Glomerular visceral epithelial cell (primary cell): ENCODE results near the gene C16orf96.

Experiments used
- DNase-seq: peaks from one replicate; pipeline ENCODE4 v3.0.0-alpha.2; 2016; ENCODE audit errors: extremely low spot score

Gene C16orf96

GRCh38 chr16:4525634-4526277 is 30.4 kb upstream of the C16orf96 start:
- DNase-seq, result no peak

- DNase-seq, result peak; percentile 82
These were observed 26.8 kb upstream of the C16orf96 start for GRCh38 chr16:4529085-4530060.

GRCh38 chr16:4531811-4532210 is 24.3 kb upstream of the C16orf96 start:
- DNase-seq, result no peak

GRCh38 chr16:4532238-4532637 is 23.9 kb upstream of the C16orf96 start:
- DNase-seq, result no peak

GRCh38 chr16:4533490-4533889 is 22.6 kb upstream of the C16orf96 start:
- DNase-seq, result no peak

GRCh38 chr16:4534151-4534790 is 21.9 kb upstream of the C16orf96 start:
- no peak for DNase-seq

GRCh38 chr16:4535627-4536108 is 20.5 kb upstream of the C16orf96 start:
- DNase-seq, result no peak

- DNase-seq, result no peak
These were observed 19.6 kb upstream of the C16orf96 start for GRCh38 chr16:4536391-4537106.

GRCh38 chr16:4537376-4538343 is 18.5 kb upstream of the C16orf96 start:
- DNase-seq, result no peak

GRCh38 chr16:4538350-4539235 is 17.5 kb upstream of the C16orf96 start, which contains the start of gene CDIP1:
Gene CDIP1 (minus strand): TSS chr16:4538773. CDS start chr16:4514130, 24,643 bp downstream.
- DNase-seq, result peak; percentile 92

- DNase-seq, result no peak
These were observed 16.3 kb upstream of the C16orf96 start for GRCh38 chr16:4539716-4540284.

- no peak for DNase-seq
These were observed 11.7 kb upstream of the C16orf96 start for GRCh38 chr16:4544473-4544872.

GRCh38 chr16:4548124-4548523 is 8.0 kb upstream of the C16orf96 start:
- no peak for DNase-seq

GRCh38 chr16:4550591-4550990 is 5.5 kb upstream of the C16orf96 start:
- DNase-seq, result no peak

- DNase-seq, result no peak
These were observed 3.6 kb upstream of the C16orf96 start for GRCh38 chr16:4552541-4552940.

- DNase-seq, result no peak
These were observed 440 bp downstream of the C16orf96 start for GRCh38 chr16:4556580-4556979.

- no peak for DNase-seq
These were observed 1.8 kb downstream of the C16orf96 start for GRCh38 chr16:4557973-4558372.

GRCh38 chr16:4561596-4561995 is 5.5 kb downstream of the C16orf96 start:
- DNase-seq, result no peak

GRCh38 chr16:4564661-4565267 is 8.6 kb downstream of the C16orf96 start:
- DNase-seq, result no peak
